K562 (cell line): ENCODE results near the gene PIP5K1B. TPM values are rescaled to one million over a fixed set of nuclear protein-coding genes. Genes with fewer than 3 reads are reported as not detected.
A peak's percentile ranks its signal among the peaks of the same experiment; 100 is the strongest.

ENCODE experiments used
- ARID2 ChIP-seq: fragments of 450-650 bp; IDR thresholded peaks from 2 replicates; pipeline ENCODE4 v1.6.1; 2017; ENCODE audit warnings: antibody characterized with exemption, mild to moderate bottlenecking
- CREM ChIP-seq: IDR thresholded peaks from 2 replicates; pipeline ENCODE4 v1.6.1; 2014; ENCODE audit warnings: antibody characterized with exemption, low read depth
- EHMT2 ChIP-seq: fragments of 450-650 bp; IDR thresholded peaks from 2 replicates; pipeline ENCODE4 v1.6.1; 2018; ENCODE audit warnings: antibody characterized with exemption
- FOXJ2 ChIP-seq: fragments of 200-800 bp; sonication (Bioruptor generic); IDR thresholded peaks from 2 replicates; pipeline ENCODE4 v1.6.1; 2016; ENCODE audit warnings: missing genetic modification characterization, missing compliant biosample characterization
- HDAC6 ChIP-seq: IDR thresholded peaks from 2 replicates; pipeline ENCODE4 v1.6.1; 2012; ENCODE audit warnings: low read depth, mild to moderate bottlenecking, control low read depth, inconsistent platforms, low read length, moderate library complexity
- HEY1 ChIP-seq: fragments of 250-450 bp; sonication (Bioruptor Pico); IDR thresholded peaks from 2 replicates; pipeline ENCODE4 v1.5.0; 2020; ENCODE audit warnings: mild to moderate bottlenecking, moderate library complexity, borderline replicate concordance
- HMGN3 ChIP-seq: IDR thresholded peaks from 2 replicates; pipeline ENCODE4 v1.6.1; 2011; ENCODE audit warnings: borderline replicate concordance, low read depth, mild to moderate bottlenecking, mixed read lengths, low read length; ENCODE audit not compliant: insufficient read length; ENCODE audit errors: extremely low read depth
- KAT2B ChIP-seq: IDR thresholded peaks from one replicate; pipeline ENCODE4 v1.6.1; 2012; ENCODE audit warnings: low read depth, mild to moderate bottlenecking, control low read depth, inconsistent platforms, low read length, moderate library complexity
- LEF1 ChIP-seq: fragments of 450-650 bp; IDR thresholded peaks from 2 replicates; pipeline ENCODE4 v1.6.1; 2016; ENCODE audit warnings: mild to moderate bottlenecking
- MBD2 ChIP-seq: sonication (generic); IDR thresholded peaks from 2 replicates; pipeline ENCODE4 v1.6.1; 2016; ENCODE audit warnings: low read depth, borderline replicate concordance
- MTA2 ChIP-seq: fragments of 450-650 bp; IDR thresholded peaks from 2 replicates; pipeline ENCODE4 v1.6.1; 2016; ENCODE audit warnings: low read depth
- PRPF4 ChIP-seq: fragments of 200-400 bp; formaldehyde crosslinking; IDR thresholded peaks from one replicate; pipeline ENCODE4 v1.6.1; 2017; ENCODE audit warnings: low read length, low read depth, mild to moderate bottlenecking; ENCODE audit not compliant: insufficient read depth, poor library complexity, severe bottlenecking
- WHSC1 ChIP-seq: IDR thresholded peaks from one replicate; pipeline ENCODE4 v1.6.1; 2012; ENCODE audit warnings: low read length, control low read depth, inconsistent platforms
- ZNF121 ChIP-seq: sonication (generic); formaldehyde crosslinking; conservative IDR thresholded peaks from 2 replicates; pipeline ENCODE4 v1.8.0; 2022; ENCODE audit warnings: missing genetic modification reagents
- ZNF766 ChIP-seq: fragments of 200-800 bp; sonication (Bioruptor generic); conservative IDR thresholded peaks from 2 replicates; pipeline ENCODE4 v1.6.1; 2016; ENCODE audit warnings: missing genetic modification characterization, missing compliant biosample characterization
- polyA plus RNA-seq, 8 experiments: library from polyadenylated mRNA; depleted of rRNA in 4 of 8; stranded (reverse) in 5 of 8; unstranded in 3 of 8; fragments of >200 nt; fragmentation: Nextera tagmentation in 2 of 8; fragmentation: Illumina TruSeq in 1 of 8; extraction: Ambion mirVana in 2 of 8; extraction: Trizol in 1 of 8; gene quantifications; 2 replicates each; pipeline versions ENCODE4 v1.2.1 to v1.2.3, GENCODE V29; 2011 to 2014; ENCODE audit warnings: inconsistent platforms in 1 of 8, missing spikeins in 1 of 8
- total RNA-seq, 7 experiments: library from RNA; depleted of rRNA in 6 of 7; stranded (reverse); fragments of >200 nt in 6 of 7; fragmentation: Illumina TruSeq in 2 of 7; extraction: Trizol in 2 of 7; gene quantifications; 2 replicates each; pipeline versions ENCODE4 v1.2.1 to v1.2.3, GENCODE V29; 2011 to 2021; ENCODE audit warnings: low replicate concordance in 1 of 7
- TF ChIP-seq, protein P1 (sequence below): fragments of 450-650 bp; conservative IDR thresholded peaks from 2 replicates; pipeline ENCODE4 v1.6.1; 2016; ENCODE audit warnings: missing genetic modification characterization, low read depth, mild to moderate bottlenecking, missing compliant biosample characterization, moderate library complexity
- TF ChIP-seq, protein P2 (sequence below): fragments of 250-450 bp; sonication (Bioruptor Pico); IDR thresholded peaks from 2 replicates; pipeline ENCODE4 v1.8.0; 2022; ENCODE audit warnings: inconsistent platforms
- TF ChIP-seq, protein P3 (sequence below): fragments of 250-450 bp; sonication (Bioruptor Pico); IDR thresholded peaks from 2 replicates; pipeline ENCODE4 v1.5.0; 2021; ENCODE audit warnings: mild to moderate bottlenecking, moderate library complexity
- TF ChIP-seq, protein P4 (sequence below): sonication (generic); formaldehyde crosslinking; IDR thresholded peaks from 2 replicates; pipeline ENCODE4 v1.4.0; 2020; ENCODE audit warnings: mild to moderate bottlenecking, missing genetic modification reagents
- TF ChIP-seq, protein P5 (sequence below): sonication (generic); IDR thresholded peaks from 2 replicates; pipeline ENCODE4 v1.6.1; 2016

The PIP5K1B gene
- total and polyA plus RNA-seq, 9 of the 15 experiments (the other 6 are each of a cell fraction or from before 2014, with no cell fraction given): 3.1 to 12.9 (median 7.4) TPM

DNA sequence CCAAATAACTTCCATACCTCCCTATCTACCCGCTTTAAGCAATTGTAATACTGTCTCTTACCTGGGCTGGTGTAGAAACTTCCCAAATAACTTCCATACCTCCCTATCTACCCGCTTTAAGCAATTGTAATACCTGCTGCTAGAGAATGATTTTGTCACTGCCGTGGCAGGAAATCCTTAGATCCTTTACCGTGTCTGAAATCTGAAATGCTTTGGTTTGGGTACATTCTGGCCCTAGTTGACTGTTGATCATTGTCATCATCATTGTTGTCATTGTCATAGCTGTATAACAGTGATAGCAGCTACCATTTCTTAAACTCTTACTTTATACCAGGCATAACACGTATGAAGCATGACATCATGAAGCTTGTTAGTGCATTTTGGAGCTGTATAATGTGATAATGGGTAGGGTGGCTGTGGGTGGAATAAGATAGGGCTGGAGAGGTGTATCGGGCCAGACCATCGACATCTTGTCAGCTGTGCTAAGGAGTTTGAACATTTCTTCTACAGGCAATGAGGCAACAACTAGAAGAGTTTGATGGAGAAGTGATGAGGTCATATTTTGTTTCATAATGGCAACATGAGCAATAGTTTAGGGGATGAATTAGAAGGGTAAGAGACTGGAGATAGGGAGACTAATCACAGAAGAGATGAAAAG, 15.7 kb downstream of the PIP5K1B start (continued):
- TF ChIP-seq, protein P1, sequence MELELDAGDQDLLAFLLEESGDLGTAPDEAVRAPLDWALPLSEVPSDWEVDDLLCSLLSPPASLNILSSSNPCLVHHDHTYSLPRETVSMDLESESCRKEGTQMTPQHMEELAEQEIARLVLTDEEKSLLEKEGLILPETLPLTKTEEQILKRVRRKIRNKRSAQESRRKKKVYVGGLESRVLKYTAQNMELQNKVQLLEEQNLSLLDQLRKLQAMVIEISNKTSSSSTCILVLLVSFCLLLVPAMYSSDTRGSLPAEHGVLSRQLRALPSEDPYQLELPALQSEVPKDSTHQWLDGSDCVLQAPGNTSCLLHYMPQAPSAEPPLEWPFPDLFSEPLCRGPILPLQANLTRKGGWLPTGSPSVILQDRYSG (tag): no peak
- TF ChIP-seq LEF1: no peak
- 0 out of 2 replicates have a peak, but pooled peaks have one; percentile 13 for TF ChIP-seq EHMT2
- no peak for TF ChIP-seq HMGN3
- TF ChIP-seq KAT2B: no peak
- no peak for TF ChIP-seq MBD2
- no peak for TF ChIP-seq ZNF766 (CRISPR knock-in tag)
- TF ChIP-seq, protein P2, sequence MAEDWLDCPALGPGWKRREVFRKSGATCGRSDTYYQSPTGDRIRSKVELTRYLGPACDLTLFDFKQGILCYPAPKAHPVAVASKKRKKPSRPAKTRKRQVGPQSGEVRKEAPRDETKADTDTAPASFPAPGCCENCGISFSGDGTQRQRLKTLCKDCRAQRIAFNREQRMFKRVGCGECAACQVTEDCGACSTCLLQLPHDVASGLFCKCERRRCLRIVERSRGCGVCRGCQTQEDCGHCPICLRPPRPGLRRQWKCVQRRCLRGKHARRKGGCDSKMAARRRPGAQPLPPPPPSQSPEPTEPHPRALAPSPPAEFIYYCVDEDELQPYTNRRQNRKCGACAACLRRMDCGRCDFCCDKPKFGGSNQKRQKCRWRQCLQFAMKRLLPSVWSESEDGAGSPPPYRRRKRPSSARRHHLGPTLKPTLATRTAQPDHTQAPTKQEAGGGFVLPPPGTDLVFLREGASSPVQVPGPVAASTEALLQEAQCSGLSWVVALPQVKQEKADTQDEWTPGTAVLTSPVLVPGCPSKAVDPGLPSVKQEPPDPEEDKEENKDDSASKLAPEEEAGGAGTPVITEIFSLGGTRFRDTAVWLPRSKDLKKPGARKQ (CRISPR knock-in tag): no peak
- TF ChIP-seq, protein P3, sequence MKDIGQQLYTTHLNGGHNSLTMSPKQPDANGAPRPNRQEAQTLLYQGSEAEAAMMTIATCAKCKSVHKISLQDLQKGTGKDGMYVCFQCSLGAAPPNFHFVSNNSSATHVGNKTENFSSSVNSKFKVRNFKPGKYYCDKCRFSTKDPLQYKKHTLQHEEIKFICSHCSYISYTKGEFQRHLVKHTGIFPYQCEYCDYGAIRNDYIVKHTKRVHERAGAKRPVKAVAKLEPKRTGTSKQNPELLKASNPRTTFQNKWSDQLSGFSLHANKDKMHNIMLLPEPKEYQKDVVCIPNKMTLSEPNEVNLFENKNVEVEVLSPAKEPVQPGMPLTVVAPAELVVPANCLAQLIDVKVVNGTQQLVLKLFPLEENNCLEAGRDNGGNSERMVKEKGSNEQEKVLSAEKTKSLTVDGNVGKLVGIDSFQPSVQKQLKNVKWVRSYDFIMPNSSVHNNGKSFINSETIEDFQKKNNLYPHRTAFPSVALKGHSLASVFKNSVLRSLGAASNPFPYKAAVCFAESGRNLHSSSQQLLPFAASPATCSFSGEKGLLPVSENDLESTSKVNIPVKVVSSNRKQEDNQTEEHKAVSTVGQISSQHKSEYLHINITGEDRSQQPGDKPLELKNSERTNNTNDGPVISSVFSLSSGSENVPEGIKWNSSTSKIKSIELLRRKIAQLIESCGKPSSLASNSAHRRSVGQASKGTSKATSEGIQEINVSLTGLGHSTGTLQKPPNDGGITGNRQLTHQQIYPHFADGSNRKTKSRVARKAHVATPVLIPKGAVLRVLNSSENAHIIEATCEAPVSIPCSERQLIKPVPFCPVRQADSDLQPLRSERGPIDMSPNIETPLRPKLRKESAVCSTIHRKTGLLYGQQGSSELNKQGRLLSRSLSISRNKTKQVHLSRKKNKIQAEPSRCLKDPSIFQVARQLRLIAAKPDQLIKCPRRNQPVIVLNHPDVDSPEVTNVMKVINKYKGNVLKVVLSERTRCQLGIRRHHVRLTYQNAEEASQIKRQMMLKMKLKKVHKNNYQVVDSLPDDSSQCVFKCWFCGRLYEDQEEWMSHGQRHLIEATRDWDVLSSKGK: no peak
- no peak for TF ChIP-seq ZNF121 (CRISPR knock-in tag)
- no peak for TF ChIP-seq HEY1 (CRISPR knock-in tag)
- TF ChIP-seq PRPF4: no peak
- no peak for TF ChIP-seq FOXJ2 (tag)
- TF ChIP-seq CREM: peak; percentile 59
- no peak for TF ChIP-seq ARID2
- TF ChIP-seq MTA2: peak; percentile 44; the same call in 1 of the 2 replicates
- TF ChIP-seq, protein P4, sequence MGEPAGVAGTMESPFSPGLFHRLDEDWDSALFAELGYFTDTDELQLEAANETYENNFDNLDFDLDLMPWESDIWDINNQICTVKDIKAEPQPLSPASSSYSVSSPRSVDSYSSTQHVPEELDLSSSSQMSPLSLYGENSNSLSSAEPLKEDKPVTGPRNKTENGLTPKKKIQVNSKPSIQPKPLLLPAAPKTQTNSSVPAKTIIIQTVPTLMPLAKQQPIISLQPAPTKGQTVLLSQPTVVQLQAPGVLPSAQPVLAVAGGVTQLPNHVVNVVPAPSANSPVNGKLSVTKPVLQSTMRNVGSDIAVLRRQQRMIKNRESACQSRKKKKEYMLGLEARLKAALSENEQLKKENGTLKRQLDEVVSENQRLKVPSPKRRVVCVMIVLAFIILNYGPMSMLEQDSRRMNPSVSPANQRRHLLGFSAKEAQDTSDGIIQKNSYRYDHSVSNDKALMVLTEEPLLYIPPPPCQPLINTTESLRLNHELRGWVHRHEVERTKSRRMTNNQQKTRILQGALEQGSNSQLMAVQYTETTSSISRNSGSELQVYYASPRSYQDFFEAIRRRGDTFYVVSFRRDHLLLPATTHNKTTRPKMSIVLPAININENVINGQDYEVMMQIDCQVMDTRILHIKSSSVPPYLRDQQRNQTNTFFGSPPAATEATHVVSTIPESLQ (CRISPR knock-in tag): no peak
- TF ChIP-seq WHSC1: no peak
- TF ChIP-seq, protein P5, sequence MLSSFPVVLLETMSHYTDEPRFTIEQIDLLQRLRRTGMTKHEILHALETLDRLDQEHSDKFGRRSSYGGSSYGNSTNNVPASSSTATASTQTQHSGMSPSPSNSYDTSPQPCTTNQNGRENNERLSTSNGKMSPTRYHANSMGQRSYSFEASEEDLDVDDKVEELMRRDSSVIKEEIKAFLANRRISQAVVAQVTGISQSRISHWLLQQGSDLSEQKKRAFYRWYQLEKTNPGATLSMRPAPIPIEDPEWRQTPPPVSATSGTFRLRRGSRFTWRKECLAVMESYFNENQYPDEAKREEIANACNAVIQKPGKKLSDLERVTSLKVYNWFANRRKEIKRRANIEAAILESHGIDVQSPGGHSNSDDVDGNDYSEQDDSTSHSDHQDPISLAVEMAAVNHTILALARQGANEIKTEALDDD: no peak
- TF ChIP-seq HDAC6: no peak
